Measurements from ENCODE around the gene BTN3A1.
"Not testable (repeated sequence)": the region's sequence is repeated elsewhere in the genome, so short reads cannot be mapped to it uniquely, and the experiment has no call there.

Gene BTN3A1

GRCh38 chr6:26401987-26402658 lies at the start of gene BTN3A1:
BTN3A1 (plus strand) TSS chr6:26402275; CDS start chr6:26405564, 3,289 bp downstream.
- DNase-seq (ENCODE audit: extremely low read depth, low read depth): peak; percentile 22
- no peak for TF ChIP-seq CTCF (IDR thresholded peaks at IDR 0.05; ENCODE audit: low read depth, low read length)

GRCh38 chr6:26352315-26352714 lies 49.8 kb upstream of the BTN3A1 start:
- DNase-seq (ENCODE audit: extremely low read depth, low read depth): no peak
- no peak for TF ChIP-seq CTCF (IDR thresholded peaks at IDR 0.05; ENCODE audit: low read depth, low read length)

GRCh38 chr6:26354162-26354561 lies 47.9 kb upstream of the BTN3A1 start:
- TF ChIP-seq CTCF (IDR thresholded peaks at IDR 0.05; ENCODE audit: low read depth, low read length): no peak
- no peak for DNase-seq (ENCODE audit: extremely low read depth, low read depth)

GRCh38 chr6:26355366-26355765 lies 46.7 kb upstream of the BTN3A1 start:
- no peak for DNase-seq (ENCODE audit: extremely low read depth, low read depth)
- TF ChIP-seq CTCF (IDR thresholded peaks at IDR 0.05; ENCODE audit: low read depth, low read length): no peak

- DNase-seq (ENCODE audit: extremely low read depth, low read depth): not testable (repeated sequence)
These were observed 44.5 kb upstream of the BTN3A1 start for GRCh38 chr6:26357543-26357942.

GRCh38 chr6:26358511-26358981 lies 43.5 kb upstream of the BTN3A1 start:
- no peak for TF ChIP-seq CTCF (IDR thresholded peaks at IDR 0.05; ENCODE audit: low read depth, low read length)
- no peak for DNase-seq (ENCODE audit: extremely low read depth, low read depth)

GRCh38 chr6:26359765-26360164 lies 42.3 kb upstream of the BTN3A1 start:
- TF ChIP-seq CTCF (IDR thresholded peaks at IDR 0.05; ENCODE audit: low read depth, low read length): no peak
- DNase-seq (ENCODE audit: extremely low read depth, low read depth): no peak
